K562 (cell line): Measurements from ENCODE around the gene MYL12A. TPM values are rescaled to one million over a fixed set of nuclear protein-coding genes. Genes with fewer than 3 reads are reported as not detected.
A peak's percentile ranks its signal among the peaks of the same experiment; 100 is the strongest.

Experiments used
- ATAC-seq: fragments of 200-7000 bp; cut with Tn5 transposase; 3 replicates; pipeline ENCODE4 v1.9.1; 2020; ENCODE audit warnings: moderate library complexity
- BruUV-seq: library from RNA; stranded (reverse); fragments of 400-500 nt; replicated peaks from 2 replicates; lab custom pipeline; 2021; lab: Mats Ljungman, UMichigan
- CTCF ChIA-PET: fragments of 300-600 bp; formaldehyde crosslinking; extraction: SDS; loops from one replicate; lab custom pipeline; 2021; ENCODE audit warnings: low intra/inter-chr PET ratio; lab: Yijun Ruan, JAX
- POLR2A ChIA-PET: fragments of 300-600, 350-650 bp; sonication (Branson Sonifier 250); formaldehyde crosslinking; extraction: SDS; loops from one replicate; lab custom pipeline; 2021; ENCODE audit warnings: antibody characterized with exemption, inconsistent platforms; lab: Yijun Ruan, JAX
- DNase-seq, 4 experiments: peaks; one replicate each; pipeline versions ENCODE4 v3.0.0 to v3.0.0-alpha.2; 2011 to 2018; ENCODE audit warnings: low spot score in 3 of 4, mixed read lengths in 3 of 4; ENCODE audit errors: extremely low read depth in 1 of 4
- FAIRE-seq: peaks from 2 replicates; lab custom pipeline; 2011; peaks lifted over from hg19 to GRCh38; lab: Jason Lieb, UNC
- H2AFZ ChIP-seq: 2 replicates; pipeline ENCODE4 v1.6.0; 2011; ENCODE audit warnings: low read depth, low read length, control low read depth, inconsistent platforms
- H3K27ac ChIP-seq: fragments of 200-600 bp; 3 replicates; pipeline ENCODE4 v1.8.0; 2011; ENCODE audit warnings: low read depth, mild to moderate bottlenecking, control low read depth, inconsistent platforms, low read length, moderate library complexity, mixed read lengths; ENCODE audit errors: extremely low read depth
- H3K27me3 ChIP-seq, 2 experiments: fragments of 300-600 bp in 1 of 2; 2 replicates in 1 of 2; 3 replicates in 1 of 2; pipeline versions ENCODE4 v1.6.0 to v1.8.0; 2011; ENCODE audit warnings: inconsistent platforms in 2 of 2, low read length in 2 of 2, mild to moderate bottlenecking in 1 of 2, mixed read lengths in 1 of 2, moderate library complexity in 1 of 2; ENCODE audit not compliant: control insufficient read depth in 2 of 2, insufficient read depth in 2 of 2
- H3K36me3 ChIP-seq: fragments of 300-600 bp; 3 replicates; pipeline ENCODE4 v1.8.0; 2011; ENCODE audit warnings: mild to moderate bottlenecking, low read length, inconsistent platforms; ENCODE audit not compliant: control insufficient read depth, insufficient read depth
- H3K4me1 ChIP-seq, 2 experiments: fragments of 200-600 bp in 1 of 2; replicated peaks in 1 of 2; 2 replicates in 1 of 2; 3 replicates in 1 of 2; pipeline versions ENCODE4 v1.5.1 to v1.8.0; 2011; ENCODE audit warnings: inconsistent platforms in 2 of 2, low read length in 2 of 2, mild to moderate bottlenecking in 1 of 2, mixed read lengths in 1 of 2, moderate library complexity in 1 of 2; ENCODE audit not compliant: control insufficient read depth in 2 of 2, insufficient read depth in 2 of 2
- H3K4me2 ChIP-seq: 2 replicates; pipeline ENCODE4 v1.6.1; 2011; ENCODE audit warnings: low read length, control low read depth, inconsistent platforms, mixed read lengths; ENCODE audit not compliant: insufficient read depth
- H3K4me3 ChIP-seq: fragments of 200-600 bp; sonication (generic), shearing (Covaris generic); 2 replicates; pipeline ENCODE4 v1.5.1; 2016; ENCODE audit warnings: control low read depth, inconsistent platforms
- H3K79me2 ChIP-seq: fragments of 200-600 bp; 3 replicates; pipeline ENCODE4 v1.8.0; 2011; ENCODE audit warnings: low read length, inconsistent platforms; ENCODE audit not compliant: control insufficient read depth, insufficient read depth
- H3K9ac ChIP-seq, 2 experiments: 2 replicates each; pipeline versions ENCODE4 v1.6.0 to v1.6.1; 2011; ENCODE audit warnings: low read depth in 2 of 2, low read length in 2 of 2, control low read depth in 1 of 2, inconsistent platforms in 1 of 2, mild to moderate bottlenecking in 1 of 2, mixed read lengths in 1 of 2; ENCODE audit not compliant: insufficient read depth in 1 of 2
- H3K9me1 ChIP-seq: one replicate; pipeline ENCODE4 v1.6.0; 2011; ENCODE audit warnings: inconsistent platforms, mild to moderate bottlenecking, low read length, moderate library complexity; ENCODE audit not compliant: control insufficient read depth, insufficient read depth
- H3K9me3 ChIP-seq: replicated peaks from 2 replicates; pipeline ENCODE4 v1.5.1; 2011; ENCODE audit warnings: low read depth, low read length, inconsistent platforms; ENCODE audit not compliant: control insufficient read depth, insufficient read depth
- H4K20me1 ChIP-seq: replicated peaks from 2 replicates; pipeline ENCODE4 v1.6.1; 2011; ENCODE audit warnings: low read length, inconsistent platforms, mixed read lengths; ENCODE audit not compliant: control insufficient read depth, insufficient read depth
- BHLHE40 ChIP-seq: IDR thresholded peaks from 2 replicates; pipeline ENCODE4 v1.6.1; 2011; ENCODE audit warnings: low read length, improper control_type of control experiment
- CREB1 ChIP-seq, 2 experiments: sonication (generic) in 1 of 2; formaldehyde crosslinking in 1 of 2; IDR thresholded peaks; 2 replicates each; pipeline versions ENCODE4 v1.6.1 to v1.8.0; 2012 to 2022; ENCODE audit warnings: inconsistent platforms in 1 of 2, mild to moderate bottlenecking in 1 of 2, missing genetic modification reagents in 1 of 2, moderate library complexity in 1 of 2
- CXXC5 ChIP-seq: fragments of 250-450 bp; sonication (Bioruptor Pico); IDR thresholded peaks from 2 replicates; pipeline ENCODE4 v1.8.0; 2022; ENCODE audit warnings: inconsistent platforms, mild to moderate bottlenecking, moderate library complexity
- HEY1 ChIP-seq: fragments of 250-450 bp; sonication (Bioruptor Pico); IDR thresholded peaks from 2 replicates; pipeline ENCODE4 v1.5.0; 2020; ENCODE audit warnings: mild to moderate bottlenecking, moderate library complexity, borderline replicate concordance
- HOMEZ ChIP-seq: fragments of 250-450 bp; sonication (Bioruptor Pico); IDR thresholded peaks from 2 replicates; pipeline ENCODE4 v1.4.0; 2020; ENCODE audit warnings: mild to moderate bottlenecking, moderate library complexity
- MEF2A ChIP-seq: IDR thresholded peaks from 2 replicates; pipeline ENCODE4 v1.6.1; 2011; ENCODE audit warnings: low read depth, mild to moderate bottlenecking, low read length, moderate library complexity; ENCODE audit not compliant: control insufficient read depth
- MNT ChIP-seq, 2 experiments: fragments of 450-650 bp; conservative IDR thresholded peaks; 2 replicates each; pipeline ENCODE4 v1.6.1; 2017; ENCODE audit warnings: mild to moderate bottlenecking in 2 of 2, moderate library complexity in 2 of 2
- OTX1 ChIP-seq: fragments of 450-650 bp; formaldehyde crosslinking; IDR thresholded peaks from 2 replicates; pipeline ENCODE4 v1.4.0; 2022; ENCODE audit warnings: mild to moderate bottlenecking
- PRPF4 ChIP-seq: fragments of 200-400 bp; formaldehyde crosslinking; IDR thresholded peaks from one replicate; pipeline ENCODE4 v1.6.1; 2017; ENCODE audit warnings: low read length, low read depth, mild to moderate bottlenecking; ENCODE audit not compliant: insufficient read depth, poor library complexity, severe bottlenecking
- SAFB2 ChIP-seq: fragments of 200-400 bp; formaldehyde crosslinking; IDR thresholded peaks from 2 replicates; pipeline ENCODE4 v1.6.1; 2018; ENCODE audit warnings: borderline replicate concordance, low read length, low read depth, moderate library complexity; ENCODE audit not compliant: severe bottlenecking
- ZNF121 ChIP-seq: sonication (generic); formaldehyde crosslinking; conservative IDR thresholded peaks from 2 replicates; pipeline ENCODE4 v1.8.0; 2022; ENCODE audit warnings: missing genetic modification reagents
- ZNF764 ChIP-seq: fragments of 250-450 bp; sonication (Bioruptor Pico); IDR thresholded peaks from 2 replicates; pipeline ENCODE4 v1.4.0; 2020; ENCODE audit warnings: low read depth, mild to moderate bottlenecking, moderate library complexity
- ZSCAN32 ChIP-seq: fragments of 450-650 bp; formaldehyde crosslinking; IDR thresholded peaks from 2 replicates; pipeline ENCODE4 v1.4.0; 2020; ENCODE audit warnings: mild to moderate bottlenecking, moderate library complexity
- ZZZ3 ChIP-seq: fragments of 450-650 bp; IDR thresholded peaks from 2 replicates; pipeline ENCODE4 v1.6.1; 2016; ENCODE audit warnings: antibody characterized with exemption, mild to moderate bottlenecking, moderate library complexity
- WGBS: fragments of 100-300 bp; shearing (Covaris generic); methylation state at CpG from one replicate; pipeline ENCODE4 v1.1.6; 2016; ENCODE audit warnings: low coverage, mixed read lengths; ENCODE audit not compliant: insufficient coverage; ENCODE audit errors: missing lambda C conversion rate; 5-methylcytosine and 5-hydroxymethylcytosine counted together
- in situ Hi-C: fragments of 300-500 bp; cut with MboI; formaldehyde crosslinking; loops from 4 replicates; pipeline ENCODE4 v1.15.0; 2018; ENCODE audit warnings: inconsistent platforms, mixed read lengths
- intact Hi-C: fragments of 100-400 bp; cut with micrococcal nuclease; formaldehyde crosslinking; loops from 2 replicates; pipeline ENCODE4 v1.14.2; 2022
- polyA plus RNA-seq, 8 experiments: library from polyadenylated mRNA; depleted of rRNA in 4 of 8; stranded (reverse) in 5 of 8; unstranded in 3 of 8; fragments of >200 nt; fragmentation: Nextera tagmentation in 2 of 8; fragmentation: Illumina TruSeq in 1 of 8; extraction: Ambion mirVana in 2 of 8; extraction: Trizol in 1 of 8; gene quantifications; 2 replicates each; pipeline versions ENCODE4 v1.2.1 to v1.2.3, GENCODE V29; 2011 to 2014; ENCODE audit warnings: inconsistent platforms in 1 of 8, missing spikeins in 1 of 8
- total RNA-seq, 7 experiments: library from RNA; depleted of rRNA in 6 of 7; stranded (reverse); fragments of >200 nt in 6 of 7; fragmentation: Illumina TruSeq in 2 of 7; extraction: Trizol in 2 of 7; gene quantifications; 2 replicates each; pipeline versions ENCODE4 v1.2.1 to v1.2.3, GENCODE V29; 2011 to 2021; ENCODE audit warnings: low replicate concordance in 1 of 7
- TF ChIP-seq, protein P1 (sequence below): sonication (generic); formaldehyde crosslinking; IDR thresholded peaks from 2 replicates; pipeline ENCODE4 v1.9.0; 2022; ENCODE audit warnings: mild to moderate bottlenecking, missing genetic modification reagents
- TF ChIP-seq, protein P2 (sequence below): sonication (generic); formaldehyde crosslinking; IDR thresholded peaks from 2 replicates; pipeline ENCODE4 v1.8.0; 2023; ENCODE audit warnings: mild to moderate bottlenecking, missing genetic modification reagents

The MYL12A gene
- total and polyA plus RNA-seq, 9 of the 15 experiments (the other 6 are each of a cell fraction or from before 2014, with no cell fraction given): 308 to 1,031 (median 559) TPM

DNA sequence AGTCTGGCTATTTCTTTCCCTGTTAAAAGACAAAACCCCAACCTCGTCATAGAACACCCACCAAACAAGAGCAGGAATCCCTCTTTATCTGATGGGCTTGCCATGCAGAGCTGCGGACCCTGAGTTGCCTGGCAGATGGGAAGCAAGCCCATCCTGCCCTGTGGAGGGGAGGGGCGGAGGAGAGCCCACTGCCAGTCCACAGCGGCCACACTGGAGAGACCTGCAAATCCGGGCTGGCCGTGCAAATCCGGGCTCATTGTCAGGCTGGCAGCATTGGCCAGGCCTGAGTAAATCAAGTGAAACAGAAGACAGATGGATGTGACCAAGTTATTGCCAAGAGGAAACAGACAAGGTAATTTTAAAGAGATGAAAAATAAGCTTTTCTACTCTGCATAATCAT is 36.3 kb downstream of the MYL12A start:
- Histone ChIP-seq H3K9me3 (no peaks in the 10 kb centered on the region), H3K36me3 (peaks cover under 1% of the 10 kb centered on the region; the same call in 1 of the 3 replicates), H3K79me2 (no peaks in the 10 kb centered on the region), H3K9me1 (no peaks in the 10 kb centered on the region), H2AFZ (no peak overlapping the region), H3K4me1 (peaks cover 4 to 8% of the 10 kb centered on the region in 2 experiments; a peak in 4 of 5 replicates), H3K4me3 (no peak overlapping the region), H4K20me1 (no peaks in the 10 kb centered on the region), H3K4me2 (no peak overlapping the region), H3K27ac (no peak overlapping the region), H3K27me3 (no peaks in the 10 kb centered on the region), H3K9ac (no peak overlapping the region)
- DNase-seq: peak in 1 of 4 experiments; percentile 3
- ChIA-PET CTCF (interaction anchor here (5.0 kb wide), 1 partner anchor 382 kb away, joined by 83 read pairs; no protein-coding TSS in a partner anchor), POLR2A (interaction anchor here (1.2 to 1.3 kb wide), 2 partner anchors 170 to 320 kb away, joined by 3 to 4 read pairs; no protein-coding TSS in a partner anchor)
- in situ Hi-C loops: loop anchor here (5.0 to 10.0 kb wide), 4 partner anchors 303 to 1771 kb away; no protein-coding TSS in a partner anchor
- ATAC-seq: no peak
- no TSS peak for BruUV-seq
- 82% methylated on average over 7 of the region's 7 CpGs for WGBS
- intact Hi-C loops: loop anchor here (2.0 to 5.0 kb wide), 2 partner anchors 587 to 713 kb away; no protein-coding TSS in a partner anchor
- FAIRE-seq: no peak
- no peak for TF ChIP-seq ZNF764 (CRISPR knock-in tag)
- no peak for TF ChIP-seq ZZZ3
- no peak for TF ChIP-seq PRPF4
- TF ChIP-seq, protein P1, sequence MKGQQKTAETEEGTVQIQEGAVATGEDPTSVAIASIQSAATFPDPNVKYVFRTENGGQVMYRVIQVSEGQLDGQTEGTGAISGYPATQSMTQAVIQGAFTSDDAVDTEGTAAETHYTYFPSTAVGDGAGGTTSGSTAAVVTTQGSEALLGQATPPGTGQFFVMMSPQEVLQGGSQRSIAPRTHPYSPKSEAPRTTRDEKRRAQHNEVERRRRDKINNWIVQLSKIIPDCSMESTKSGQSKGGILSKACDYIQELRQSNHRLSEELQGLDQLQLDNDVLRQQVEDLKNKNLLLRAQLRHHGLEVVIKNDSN (CRISPR knock-in tag): no peak
- no peak for TF ChIP-seq MEF2A
- no peak for TF ChIP-seq ZSCAN32 (CRISPR knock-in tag)
- TF ChIP-seq CXXC5 (CRISPR knock-in tag): no peak
- TF ChIP-seq OTX1 (CRISPR knock-in tag): no peak
- TF ChIP-seq, protein P2, sequence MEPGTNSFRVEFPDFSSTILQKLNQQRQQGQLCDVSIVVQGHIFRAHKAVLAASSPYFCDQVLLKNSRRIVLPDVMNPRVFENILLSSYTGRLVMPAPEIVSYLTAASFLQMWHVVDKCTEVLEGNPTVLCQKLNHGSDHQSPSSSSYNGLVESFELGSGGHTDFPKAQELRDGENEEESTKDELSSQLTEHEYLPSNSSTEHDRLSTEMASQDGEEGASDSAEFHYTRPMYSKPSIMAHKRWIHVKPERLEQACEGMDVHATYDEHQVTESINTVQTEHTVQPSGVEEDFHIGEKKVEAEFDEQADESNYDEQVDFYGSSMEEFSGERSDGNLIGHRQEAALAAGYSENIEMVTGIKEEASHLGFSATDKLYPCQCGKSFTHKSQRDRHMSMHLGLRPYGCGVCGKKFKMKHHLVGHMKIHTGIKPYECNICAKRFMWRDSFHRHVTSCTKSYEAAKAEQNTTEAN (CRISPR knock-in tag): no peak
- TF ChIP-seq ZNF121: no peak
- TF ChIP-seq BHLHE40: no peak
- no peak for TF ChIP-seq HOMEZ (CRISPR knock-in tag)
- TF ChIP-seq MNT (conservative IDR thresholded peaks at IDR 0.05): no peak
- TF ChIP-seq SAFB2: no peak
- no peak for TF ChIP-seq HEY1 (CRISPR knock-in tag)
- no peak for TF ChIP-seq CREB1 (IDR thresholded peaks at IDR 0.05)
- TF ChIP-seq CREB1 (CRISPR knock-in tag; IDR thresholded peaks at IDR 0.05): no peak
